Measurements from ENCODE around the gene HAT1. TPM values are rescaled to one million over a fixed set of nuclear protein-coding genes. Genes with fewer than 3 reads are reported as not detected.
A peak's percentile ranks its signal among the peaks of the same experiment; 100 is the strongest.
"Not testable (repeated sequence)": the region's sequence is repeated elsewhere in the genome, so short reads cannot be mapped to it uniquely, and the experiment has no call there.

HAT1 gene
- total RNA-seq, 1 experiment from 2014 or later = 58.9 TPM

DNA sequence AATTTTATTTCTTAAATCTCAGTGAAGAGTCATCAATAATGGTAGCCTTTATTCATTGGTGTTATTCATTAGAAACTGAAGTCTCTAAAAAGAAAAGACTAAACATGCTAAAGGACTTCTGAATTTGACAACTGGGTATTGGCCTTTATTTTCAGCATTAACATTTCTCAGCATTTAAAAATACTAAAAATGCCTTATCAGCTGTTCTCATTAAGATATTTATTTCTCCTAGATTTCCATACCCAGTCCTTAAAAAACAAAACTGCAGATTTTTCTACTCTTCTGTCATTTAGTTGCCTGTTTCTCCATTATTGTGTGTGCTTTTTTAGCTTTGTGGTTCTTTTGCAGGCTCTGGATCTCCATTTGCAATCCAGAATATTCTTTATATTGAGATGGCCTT, 46.2 kb downstream of the HAT1 start:
- CTCF ChIA-PET = no interaction called here
- no peak overlapping the region for H3K4me3 Mint-ChIP-seq

DNA sequence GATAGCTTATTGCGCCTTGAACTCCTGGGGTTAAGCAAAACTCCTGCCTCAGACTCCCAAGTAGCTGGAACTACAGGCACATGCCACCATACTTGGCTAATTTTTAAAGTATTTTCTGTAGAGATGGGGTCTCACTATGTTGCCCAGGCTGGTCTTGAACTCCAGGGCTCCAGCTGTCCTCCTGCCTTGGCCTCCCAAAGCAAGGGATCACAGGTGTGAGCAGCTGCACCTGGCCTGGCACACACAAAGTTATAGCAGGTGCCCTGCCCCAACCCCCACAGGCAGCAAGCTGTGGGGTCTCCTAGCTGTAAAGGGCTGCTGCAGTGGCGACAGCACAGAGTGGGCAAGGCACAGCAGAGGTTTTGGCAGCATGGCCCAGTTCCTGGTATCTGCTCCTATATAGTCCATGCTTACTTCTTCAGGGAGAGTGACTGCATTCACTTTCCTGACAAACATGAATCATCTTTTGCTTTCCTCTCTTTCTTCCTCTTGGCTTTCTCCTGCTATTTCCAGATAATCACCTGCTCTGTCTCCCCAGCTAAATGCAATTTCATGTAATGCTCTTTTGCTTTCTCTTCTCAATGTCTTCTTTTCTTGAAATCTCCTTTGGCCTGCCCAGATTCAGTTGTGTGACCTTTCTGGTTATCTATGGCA, 50.2 kb downstream of the HAT1 start:
- Mint-ChIP-seq H3K4me1 (no peaks in the 10 kb centered on the region), H3K27me3 (ENCODE audit: low read depth) (no peaks in the 10 kb centered on the region), H3K27ac (peak overlapping the region; percentile 1; the same call in 1 of the 2 replicates), H3K4me3 (no peak overlapping the region), H3K9me3 (no peaks in the 10 kb centered on the region), H3K36me3 (peaks cover 22% of the 10 kb centered on the region)
- TF ChIP-seq ZNF121 (CRISPR knock-in tag; IDR thresholded peaks at IDR 0.05) = peak; percentile 80
- TF ChIP-seq, protein P1, sequence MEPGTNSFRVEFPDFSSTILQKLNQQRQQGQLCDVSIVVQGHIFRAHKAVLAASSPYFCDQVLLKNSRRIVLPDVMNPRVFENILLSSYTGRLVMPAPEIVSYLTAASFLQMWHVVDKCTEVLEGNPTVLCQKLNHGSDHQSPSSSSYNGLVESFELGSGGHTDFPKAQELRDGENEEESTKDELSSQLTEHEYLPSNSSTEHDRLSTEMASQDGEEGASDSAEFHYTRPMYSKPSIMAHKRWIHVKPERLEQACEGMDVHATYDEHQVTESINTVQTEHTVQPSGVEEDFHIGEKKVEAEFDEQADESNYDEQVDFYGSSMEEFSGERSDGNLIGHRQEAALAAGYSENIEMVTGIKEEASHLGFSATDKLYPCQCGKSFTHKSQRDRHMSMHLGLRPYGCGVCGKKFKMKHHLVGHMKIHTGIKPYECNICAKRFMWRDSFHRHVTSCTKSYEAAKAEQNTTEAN (CRISPR knock-in tag; IDR thresholded peaks at IDR 0.05) = no peak
- ATAC-seq = no peak
- CTCF ChIA-PET = no interaction called here
- DNase-seq (ENCODE audit: low spot score) = no peak
- POLR2A ChIA-PET = no interaction called here

More for the DNA sequence above, 46.2 kb downstream of the HAT1 start:
- Mint-ChIP-seq H3K27me3 (ENCODE audit: low read depth) (no peaks in the 10 kb centered on the region), H3K27ac (no peak overlapping the region), H3K9me3 (no peaks in the 10 kb centered on the region), H3K36me3 (peaks cover 22% of the 10 kb centered on the region), H3K4me1 (no peaks in the 10 kb centered on the region)
- ATAC-seq = no peak
- DNase-seq (ENCODE audit: low spot score) = no peak
- POLR2A ChIA-PET = no interaction called here
- TF ChIP-seq HMGA2 (CRISPR knock-in tag; IDR thresholded peaks at IDR 0.05) (no peak), JAZF1 (CRISPR knock-in tag; IDR thresholded peaks at IDR 0.05) (no peak), ATF1 (CRISPR knock-in tag; IDR thresholded peaks at IDR 0.05) (no peak)
- TF ChIP-seq, protein P2, sequence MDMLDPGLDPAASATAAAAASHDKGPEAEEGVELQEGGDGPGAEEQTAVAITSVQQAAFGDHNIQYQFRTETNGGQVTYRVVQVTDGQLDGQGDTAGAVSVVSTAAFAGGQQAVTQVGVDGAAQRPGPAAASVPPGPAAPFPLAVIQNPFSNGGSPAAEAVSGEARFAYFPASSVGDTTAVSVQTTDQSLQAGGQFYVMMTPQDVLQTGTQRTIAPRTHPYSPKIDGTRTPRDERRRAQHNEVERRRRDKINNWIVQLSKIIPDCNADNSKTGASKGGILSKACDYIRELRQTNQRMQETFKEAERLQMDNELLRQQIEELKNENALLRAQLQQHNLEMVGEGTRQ (CRISPR knock-in tag; IDR thresholded peaks at IDR 0.05) = no peak
- TF ChIP-seq, protein P3, sequence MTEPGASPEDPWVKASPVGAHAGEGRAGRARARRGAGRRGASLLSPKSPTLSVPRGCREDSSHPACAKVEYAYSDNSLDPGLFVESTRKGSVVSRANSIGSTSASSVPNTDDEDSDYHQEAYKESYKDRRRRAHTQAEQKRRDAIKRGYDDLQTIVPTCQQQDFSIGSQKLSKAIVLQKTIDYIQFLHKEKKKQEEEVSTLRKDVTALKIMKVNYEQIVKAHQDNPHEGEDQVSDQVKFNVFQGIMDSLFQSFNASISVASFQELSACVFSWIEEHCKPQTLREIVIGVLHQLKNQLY (CRISPR knock-in tag; IDR thresholded peaks at IDR 0.05) = no peak
- TF ChIP-seq, protein P4, sequence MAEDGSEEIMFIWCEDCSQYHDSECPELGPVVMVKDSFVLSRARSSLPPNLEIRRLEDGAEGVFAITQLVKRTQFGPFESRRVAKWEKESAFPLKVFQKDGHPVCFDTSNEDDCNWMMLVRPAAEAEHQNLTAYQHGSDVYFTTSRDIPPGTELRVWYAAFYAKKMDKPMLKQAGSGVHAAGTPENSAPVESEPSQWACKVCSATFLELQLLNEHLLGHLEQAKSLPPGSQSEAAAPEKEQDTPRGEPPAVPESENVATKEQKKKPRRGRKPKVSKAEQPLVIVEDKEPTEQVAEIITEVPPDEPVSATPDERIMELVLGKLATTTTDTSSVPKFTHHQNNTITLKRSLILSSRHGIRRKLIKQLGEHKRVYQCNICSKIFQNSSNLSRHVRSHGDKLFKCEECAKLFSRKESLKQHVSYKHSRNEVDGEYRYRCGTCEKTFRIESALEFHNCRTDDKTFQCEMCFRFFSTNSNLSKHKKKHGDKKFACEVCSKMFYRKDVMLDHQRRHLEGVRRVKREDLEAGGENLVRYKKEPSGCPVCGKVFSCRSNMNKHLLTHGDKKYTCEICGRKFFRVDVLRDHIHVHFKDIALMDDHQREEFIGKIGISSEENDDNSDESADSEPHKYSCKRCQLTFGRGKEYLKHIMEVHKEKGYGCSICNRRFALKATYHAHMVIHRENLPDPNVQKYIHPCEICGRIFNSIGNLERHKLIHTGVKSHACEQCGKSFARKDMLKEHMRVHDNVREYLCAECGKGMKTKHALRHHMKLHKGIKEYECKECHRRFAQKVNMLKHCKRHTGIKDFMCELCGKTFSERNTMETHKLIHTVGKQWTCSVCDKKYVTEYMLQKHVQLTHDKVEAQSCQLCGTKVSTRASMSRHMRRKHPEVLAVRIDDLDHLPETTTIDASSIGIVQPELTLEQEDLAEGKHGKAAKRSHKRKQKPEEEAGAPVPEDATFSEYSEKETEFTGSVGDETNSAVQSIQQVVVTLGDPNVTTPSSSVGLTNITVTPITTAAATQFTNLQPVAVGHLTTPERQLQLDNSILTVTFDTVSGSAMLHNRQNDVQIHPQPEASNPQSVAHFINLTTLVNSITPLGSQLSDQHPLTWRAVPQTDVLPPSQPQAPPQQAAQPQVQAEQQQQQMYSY (CRISPR knock-in tag; IDR thresholded peaks at IDR 0.05) = no peak

DNA sequence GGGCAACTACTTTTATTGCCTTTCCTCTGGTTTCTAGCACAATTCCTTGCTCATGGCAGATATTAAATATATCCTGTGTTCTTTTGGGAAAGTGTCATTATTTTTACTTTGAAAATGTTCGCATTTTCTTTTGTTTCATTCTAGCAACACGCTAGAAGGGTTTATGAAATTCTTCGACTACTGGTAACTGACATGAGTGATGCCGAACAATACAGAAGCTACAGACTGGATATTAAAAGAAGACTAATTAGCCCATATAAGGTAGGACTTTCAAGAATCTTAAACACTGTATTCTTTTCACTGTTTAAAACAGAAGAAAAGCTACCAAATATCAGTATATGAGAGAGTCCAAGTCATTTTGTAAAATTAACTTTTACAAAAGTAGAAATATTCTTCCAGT, 56.8 kb downstream of the HAT1 start:
- Mint-ChIP-seq H3K27ac (no peak overlapping the region), H3K36me3 (peaks cover 58% of the 10 kb centered on the region)
- CTCF ChIA-PET = no interaction called here

DNA sequence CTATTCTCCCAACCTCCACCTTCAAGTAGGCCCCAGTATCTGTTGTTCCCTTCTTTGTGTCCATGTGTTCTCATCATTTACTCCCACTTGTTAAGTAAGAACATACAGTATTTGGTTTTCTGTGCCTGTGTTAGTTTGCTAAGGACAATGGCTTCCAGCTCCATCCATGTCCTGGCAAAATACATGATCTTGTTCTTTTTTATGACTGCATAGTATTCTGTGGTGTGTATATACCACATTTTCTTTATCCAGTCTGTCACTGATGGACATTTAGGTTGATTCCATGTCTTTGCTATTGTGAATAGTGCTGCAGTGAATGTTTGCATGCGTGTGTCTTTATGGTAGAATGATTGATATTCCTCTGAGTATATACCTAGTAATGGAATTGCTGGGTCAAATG, 61.7 kb downstream of the HAT1 start:
- H3K27me3 Mint-ChIP-seq (ENCODE audit: low read depth); DNase-seq (ENCODE audit: low spot score); H3K4me3 Mint-ChIP-seq; ATAC-seq; H3K9me3 Mint-ChIP-seq; H3K4me1 Mint-ChIP-seq; H3K27ac Mint-ChIP-seq; CTCF ChIA-PET: not testable (repeated sequence)
- POLR2A ChIA-PET = interaction anchor here (0.6 kb wide), 1 partner anchor 349 kb away, joined by 3 read pairs; no protein-coding TSS in a partner anchor
- peaks cover 30% of the 10 kb centered on the region for H3K36me3 Mint-ChIP-seq

More for the DNA sequence above, 56.8 kb downstream of the HAT1 start:
- POLR2A ChIA-PET = no interaction called here
- Mint-ChIP-seq H3K4me1 (no peaks in the 10 kb centered on the region), H3K4me3 (no peak overlapping the region), H3K27me3 (ENCODE audit: low read depth) (no peaks in the 10 kb centered on the region), H3K9me3 (no peaks in the 10 kb centered on the region)
- DNase-seq (ENCODE audit: low spot score) = no peak
- ATAC-seq = no peak
- TF ChIP-seq, protein P5, sequence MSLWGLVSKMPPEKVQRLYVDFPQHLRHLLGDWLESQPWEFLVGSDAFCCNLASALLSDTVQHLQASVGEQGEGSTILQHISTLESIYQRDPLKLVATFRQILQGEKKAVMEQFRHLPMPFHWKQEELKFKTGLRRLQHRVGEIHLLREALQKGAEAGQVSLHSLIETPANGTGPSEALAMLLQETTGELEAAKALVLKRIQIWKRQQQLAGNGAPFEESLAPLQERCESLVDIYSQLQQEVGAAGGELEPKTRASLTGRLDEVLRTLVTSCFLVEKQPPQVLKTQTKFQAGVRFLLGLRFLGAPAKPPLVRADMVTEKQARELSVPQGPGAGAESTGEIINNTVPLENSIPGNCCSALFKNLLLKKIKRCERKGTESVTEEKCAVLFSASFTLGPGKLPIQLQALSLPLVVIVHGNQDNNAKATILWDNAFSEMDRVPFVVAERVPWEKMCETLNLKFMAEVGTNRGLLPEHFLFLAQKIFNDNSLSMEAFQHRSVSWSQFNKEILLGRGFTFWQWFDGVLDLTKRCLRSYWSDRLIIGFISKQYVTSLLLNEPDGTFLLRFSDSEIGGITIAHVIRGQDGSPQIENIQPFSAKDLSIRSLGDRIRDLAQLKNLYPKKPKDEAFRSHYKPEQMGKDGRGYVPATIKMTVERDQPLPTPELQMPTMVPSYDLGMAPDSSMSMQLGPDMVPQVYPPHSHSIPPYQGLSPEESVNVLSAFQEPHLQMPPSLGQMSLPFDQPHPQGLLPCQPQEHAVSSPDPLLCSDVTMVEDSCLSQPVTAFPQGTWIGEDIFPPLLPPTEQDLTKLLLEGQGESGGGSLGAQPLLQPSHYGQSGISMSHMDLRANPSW (CRISPR knock-in tag; conservative IDR thresholded peaks at IDR 0.05; ENCODE audit: low read depth) = no peak
- TF ChIP-seq, protein P6, sequence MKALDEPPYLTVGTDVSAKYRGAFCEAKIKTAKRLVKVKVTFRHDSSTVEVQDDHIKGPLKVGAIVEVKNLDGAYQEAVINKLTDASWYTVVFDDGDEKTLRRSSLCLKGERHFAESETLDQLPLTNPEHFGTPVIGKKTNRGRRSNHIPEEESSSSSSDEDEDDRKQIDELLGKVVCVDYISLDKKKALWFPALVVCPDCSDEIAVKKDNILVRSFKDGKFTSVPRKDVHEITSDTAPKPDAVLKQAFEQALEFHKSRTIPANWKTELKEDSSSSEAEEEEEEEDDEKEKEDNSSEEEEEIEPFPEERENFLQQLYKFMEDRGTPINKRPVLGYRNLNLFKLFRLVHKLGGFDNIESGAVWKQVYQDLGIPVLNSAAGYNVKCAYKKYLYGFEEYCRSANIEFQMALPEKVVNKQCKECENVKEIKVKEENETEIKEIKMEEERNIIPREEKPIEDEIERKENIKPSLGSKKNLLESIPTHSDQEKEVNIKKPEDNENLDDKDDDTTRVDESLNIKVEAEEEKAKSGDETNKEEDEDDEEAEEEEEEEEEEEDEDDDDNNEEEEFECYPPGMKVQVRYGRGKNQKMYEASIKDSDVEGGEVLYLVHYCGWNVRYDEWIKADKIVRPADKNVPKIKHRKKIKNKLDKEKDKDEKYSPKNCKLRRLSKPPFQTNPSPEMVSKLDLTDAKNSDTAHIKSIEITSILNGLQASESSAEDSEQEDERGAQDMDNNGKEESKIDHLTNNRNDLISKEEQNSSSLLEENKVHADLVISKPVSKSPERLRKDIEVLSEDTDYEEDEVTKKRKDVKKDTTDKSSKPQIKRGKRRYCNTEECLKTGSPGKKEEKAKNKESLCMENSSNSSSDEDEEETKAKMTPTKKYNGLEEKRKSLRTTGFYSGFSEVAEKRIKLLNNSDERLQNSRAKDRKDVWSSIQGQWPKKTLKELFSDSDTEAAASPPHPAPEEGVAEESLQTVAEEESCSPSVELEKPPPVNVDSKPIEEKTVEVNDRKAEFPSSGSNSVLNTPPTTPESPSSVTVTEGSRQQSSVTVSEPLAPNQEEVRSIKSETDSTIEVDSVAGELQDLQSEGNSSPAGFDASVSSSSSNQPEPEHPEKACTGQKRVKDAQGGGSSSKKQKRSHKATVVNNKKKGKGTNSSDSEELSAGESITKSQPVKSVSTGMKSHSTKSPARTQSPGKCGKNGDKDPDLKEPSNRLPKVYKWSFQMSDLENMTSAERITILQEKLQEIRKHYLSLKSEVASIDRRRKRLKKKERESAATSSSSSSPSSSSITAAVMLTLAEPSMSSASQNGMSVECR (CRISPR knock-in tag; IDR thresholded peaks at IDR 0.05; ENCODE audit: borderline replicate concordance) = no peak
- TF ChIP-seq JAZF1 (CRISPR knock-in tag; IDR thresholded peaks at IDR 0.05) (no peak), ATF1 (CRISPR knock-in tag; IDR thresholded peaks at IDR 0.05) (no peak), ZNF671 (CRISPR knock-in tag; IDR thresholded peaks at IDR 0.05) (no peak)

Data from WTC11 (cell line).